A549 (cell line): Measurements from ENCODE around the gene OPA3. TPM values are rescaled to one million over a fixed set of nuclear protein-coding genes. Genes with fewer than 3 reads are reported as not detected.

Experiments
- ATAC-seq, 2 experiments: fragments of 200-7000 bp in 1 of 2; fragments of >200 bp in 1 of 2; cut with Nextera tagmentation in 1 of 2; cut with Tn5 transposase in 1 of 2; 3 replicates each; pipeline versions ENCODE4 v1.8.0 to v1.9.1; 2018 to 2020; ENCODE audit warnings: mild to moderate bottlenecking in 1 of 2, moderate library complexity in 1 of 2
- CTCF ChIA-PET: fragments of 300-600 bp; sonication (Branson Sonifier 250); formaldehyde crosslinking; extraction: SDS; loops from one replicate; lab custom pipeline; 2021; ENCODE audit warnings: antibody characterized with exemption, inconsistent platforms; lab: Yijun Ruan, JAX
- POLR2A ChIA-PET: fragments of 350-600 bp; formaldehyde crosslinking; extraction: SDS; loops from one replicate; lab custom pipeline; 2021; ENCODE audit warnings: antibody characterized with exemption, inconsistent platforms; lab: Yijun Ruan, JAX
- DNase-seq, 2 experiments: peaks; one replicate each; pipeline versions ENCODE4 v3.0.0 to v3.0.0-alpha.2; 2011 to 2016; ENCODE audit warnings: low read depth in 1 of 2, low spot score in 1 of 2
- FAIRE-seq: peaks from 2 replicates; lab custom pipeline; 2011; peaks lifted over from hg19 to GRCh38; lab: Jason Lieb, UNC
- H3K27ac ChIP-seq, 2 experiments: fragments of >200 bp; sonication (Bioruptor Twin); formaldehyde crosslinking; 3 replicates each; pipeline ENCODE4 v1.5.1; 2016 to 2017
- H3K4me1 ChIP-seq: fragments of >200 bp; sonication (Bioruptor Twin); formaldehyde crosslinking; 3 replicates; pipeline ENCODE4 v1.6.1; 2016
- H3K4me2 ChIP-seq: fragments of >200 bp; sonication (Bioruptor Twin); formaldehyde crosslinking; 3 replicates; pipeline ENCODE4 v1.6.1; 2016
- H3K4me3 ChIP-seq: fragments of >200 bp; sonication (Bioruptor Twin); formaldehyde crosslinking; 3 replicates; pipeline ENCODE4 v1.5.1; 2016
- H3K9me3 ChIP-seq: fragments of >200 bp; sonication (Bioruptor Twin); formaldehyde crosslinking; 3 replicates; pipeline ENCODE4 v1.6.1; 2016
- BHLHE40 ChIP-seq: IDR thresholded peaks from 2 replicates; pipeline ENCODE4 v1.6.1; 2012; ENCODE audit warnings: low read depth, low read length, inconsistent platforms
- CHD2 ChIP-seq: fragments of 150-350 bp; IDR thresholded peaks from 2 replicates; pipeline ENCODE4 v1.6.1; 2014; ENCODE audit warnings: low read length; ENCODE audit not compliant: partially characterized antibody
- E2F6 ChIP-seq: IDR thresholded peaks from 2 replicates; pipeline ENCODE4 v1.6.1; 2012; ENCODE audit warnings: low read depth, borderline replicate concordance
- EHF ChIP-seq: fragments of 250-450 bp; sonication (Bioruptor Pico); IDR thresholded peaks from 2 replicates; pipeline ENCODE4 v1.5.0; 2020; ENCODE audit warnings: mild to moderate bottlenecking
- EHMT2 ChIP-seq: fragments of 200-600 bp; sonication (generic); IDR thresholded peaks from 2 replicates; pipeline ENCODE4 v1.6.1; 2016; ENCODE audit warnings: antibody characterized with exemption, low read depth, mild to moderate bottlenecking, moderate library complexity
- FOSL2 ChIP-seq, 2 experiments: fragments of 450-650 bp in 1 of 2; fragments of >200 bp in 1 of 2; sonication (Bioruptor Twin) in 1 of 2; formaldehyde crosslinking; IDR thresholded peaks; 2 replicates each; pipeline versions ENCODE4 v1.5.0 to v1.6.1; 2016 to 2020; ENCODE audit warnings: mild to moderate bottlenecking in 1 of 2, moderate library complexity in 1 of 2
- HOXB13 ChIP-seq: fragments of 250-450 bp; sonication (Bioruptor Pico); IDR thresholded peaks from 2 replicates; pipeline ENCODE4 v1.5.0; 2020; ENCODE audit warnings: low read depth, mild to moderate bottlenecking, moderate library complexity
- HOXB5 ChIP-seq: fragments of 250-450 bp; sonication (Bioruptor Pico); IDR thresholded peaks from 2 replicates; pipeline ENCODE4 v1.5.0; 2020; ENCODE audit warnings: mild to moderate bottlenecking, moderate library complexity
- JUN ChIP-seq, 2 experiments: fragments of >200 bp; sonication (Bioruptor Twin); formaldehyde crosslinking; IDR thresholded peaks; 2 replicates in 1 of 2; 3 replicates in 1 of 2; pipeline ENCODE4 v1.6.1; 2016 to 2017
- MAFK ChIP-seq: fragments of 450-650 bp; IDR thresholded peaks from 2 replicates; pipeline ENCODE4 v1.6.1; 2014; ENCODE audit not compliant: partially characterized antibody
- MYC ChIP-seq: IDR thresholded peaks from 2 replicates; pipeline ENCODE4 v1.6.1; 2012; ENCODE audit warnings: mild to moderate bottlenecking, inconsistent platforms, low read length, improper control_type of control experiment, borderline replicate concordance
- PHF8 ChIP-seq: fragments of 200-600 bp; sonication (generic); IDR thresholded peaks from 2 replicates; pipeline ENCODE4 v1.6.1; 2016; ENCODE audit warnings: low read depth, mild to moderate bottlenecking, antibody characterized with exemption, moderate library complexity, borderline replicate concordance
- POLR2A ChIP-seq: IDR thresholded peaks from 2 replicates; pipeline ENCODE4 v1.6.1; 2012; ENCODE audit warnings: mild to moderate bottlenecking, low read length
- RFX5 ChIP-seq: fragments of 450-650 bp; IDR thresholded peaks from 2 replicates; pipeline ENCODE4 v1.7.1; 2014; ENCODE audit warnings: antibody characterized with exemption, mild to moderate bottlenecking, moderate library complexity
- WGBS: methylation state at CpG from one replicate; pipeline ENCODE4 v1.1.6; 2017; ENCODE audit errors: missing lambda C conversion rate; 5-methylcytosine and 5-hydroxymethylcytosine counted together
- polyA minus RNA-seq: library from RNA; depleted of rRNA, polyadenylated mRNA; stranded (reverse); fragments of >200 nt; gene quantifications from 2 replicates; pipeline ENCODE4 v1.2.3, GENCODE V29; 2011; rRNA and poly(A)+ RNA removed
- polyA plus RNA-seq, 4 experiments: library from polyadenylated mRNA; depleted of rRNA in 3 of 4; stranded (reverse); fragments of >200 nt; fragmentation: RNase III in 1 of 4; extraction: RNeasy Plus Mini Kit Qiagen cat#74134 plus additional on column Dnase treatment in 1 of 4; gene quantifications; 2 replicates in 3 of 4; 3 replicates in 1 of 4; pipeline ENCODE4 v1.2.3, GENCODE V29; 2011 to 2017
- TF ChIP-seq, protein P1 (sequence below): fragments of 450-650 bp; IDR thresholded peaks from 2 replicates; pipeline ENCODE4 v1.6.1; 2014; ENCODE audit warnings: antibody characterized with exemption
- TF ChIP-seq, protein P2 (sequence below): IDR thresholded peaks from 2 replicates; pipeline ENCODE4 v1.6.1; 2012
- TF ChIP-seq, protein P3 (sequence below): fragments of >200 bp; sonication (Bioruptor Twin); formaldehyde crosslinking; IDR thresholded peaks from 3 replicates; pipeline ENCODE4 v1.6.1; 2016
- TF ChIP-seq, protein P4 (sequence below): IDR thresholded peaks from 2 replicates; pipeline ENCODE4 v1.6.1; 2012

The OPA3 gene
- 21.8 and 29.1 TPM in 2 replicates for polyA plus RNA-seq (2011; rRNA removed)
- 20.3 and 24.2 TPM in 2 replicates for polyA plus RNA-seq (2012; cell fraction: cytosol; rRNA removed)
- polyA plus RNA-seq (2012; cell fraction: nucleus; rRNA removed), result 16.1 and 21.2 TPM in 2 replicates
- polyA plus RNA-seq (2017; fragmentation: RNase III; extraction: RNeasy Plus Mini Kit Qiagen cat#74134 plus additional on column Dnase treatment), result 13.8 to 15.9 TPM (median 15.6 TPM) in 3 replicates
- 28.9 and 29.3 TPM in 2 replicates for polyA minus RNA-seq

DNA sequence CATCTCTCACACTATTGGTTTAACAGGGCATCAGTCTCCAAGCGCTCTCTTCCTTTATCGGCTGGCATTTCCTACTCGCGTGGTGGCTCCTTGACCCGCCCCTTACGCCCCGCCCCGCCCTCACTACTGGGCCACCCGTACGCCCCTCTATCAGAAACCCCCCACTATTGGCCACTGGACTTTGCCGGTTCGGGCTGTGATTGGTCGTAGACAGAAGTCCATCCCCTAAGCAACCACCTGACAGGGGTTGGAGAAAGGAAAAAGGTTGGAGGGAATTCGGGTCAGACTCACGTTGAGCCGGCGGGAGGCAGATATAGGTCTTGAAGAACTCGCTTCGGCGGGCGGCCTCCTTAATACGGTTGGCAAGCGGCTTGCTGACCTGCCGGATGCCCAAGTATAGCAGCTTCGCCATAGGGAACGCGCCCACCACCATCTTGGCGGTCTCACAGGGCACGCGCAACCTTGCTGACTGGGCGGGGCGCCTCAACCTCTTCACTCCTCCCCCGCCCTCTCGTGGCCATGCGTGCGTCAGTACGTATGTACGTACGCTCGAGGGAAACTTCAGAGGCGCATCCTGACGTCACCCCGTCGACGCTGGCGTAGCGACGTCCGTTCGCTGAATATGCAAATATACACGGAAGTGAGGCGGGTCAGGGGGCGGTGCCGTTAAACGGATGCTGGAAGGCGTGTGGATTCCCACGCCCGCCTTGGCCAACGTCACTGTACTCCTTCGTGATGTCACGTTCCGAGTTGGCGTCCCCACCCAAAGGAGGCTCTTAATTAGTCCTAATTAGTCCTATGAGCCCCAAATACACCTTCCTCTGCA, at the start of gene OPA3:
Gene OPA3, minus strand, starts transcription at position 471 of the 826 bp plus-strand sequence. Its CDS starts 38 bp downstream, at position 433.
- Histone ChIP-seq H3K4me3 (peak within 1 kb of the TSS; percentile 61), H3K9me3 (no peaks in the 10 kb centered on the region), H3K27ac (peak within 1 kb of the TSS; percentile 87 to 92), H3K4me2 (peak within 1 kb of the TSS; percentile 89), H3K4me1 (peaks cover 12% of the 10 kb centered on the region)
- DNase-seq (peak; percentile 100), ATAC-seq (peak; percentile 92 to 94), FAIRE-seq (peak; percentile 100)
- CTCF ChIA-PET, result interaction anchor here (1.0 to 10.5 kb wide), 11 partner anchors 14 to 145 kb away, joined by 3 to 91 read pairs (median 4); partner anchors contain the start of gene EML2
- POLR2A ChIA-PET, result interaction anchor here (0.5 to 2.8 kb wide), 16 partner anchors 17 to 1533 kb away, joined by 3 to 25 read pairs (median 4); partner anchors contain the start of genes QPCTL, RTN2, SIX5 and SNRPD2
- no peak for TF ChIP-seq HOXB13 (CRISPR knock-in tag)
- TF ChIP-seq, protein P1, sequence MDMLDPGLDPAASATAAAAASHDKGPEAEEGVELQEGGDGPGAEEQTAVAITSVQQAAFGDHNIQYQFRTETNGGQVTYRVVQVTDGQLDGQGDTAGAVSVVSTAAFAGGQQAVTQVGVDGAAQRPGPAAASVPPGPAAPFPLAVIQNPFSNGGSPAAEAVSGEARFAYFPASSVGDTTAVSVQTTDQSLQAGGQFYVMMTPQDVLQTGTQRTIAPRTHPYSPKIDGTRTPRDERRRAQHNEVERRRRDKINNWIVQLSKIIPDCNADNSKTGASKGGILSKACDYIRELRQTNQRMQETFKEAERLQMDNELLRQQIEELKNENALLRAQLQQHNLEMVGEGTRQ, result peak; percentile 77
- TF ChIP-seq JUN (IDR thresholded peaks at IDR 0.05), result peak; percentile 74 to 95; a peak in 4 of 5 replicates
- no peak for TF ChIP-seq EHF (CRISPR knock-in tag)
- TF ChIP-seq BHLHE40, result no peak
- TF ChIP-seq, protein P2, sequence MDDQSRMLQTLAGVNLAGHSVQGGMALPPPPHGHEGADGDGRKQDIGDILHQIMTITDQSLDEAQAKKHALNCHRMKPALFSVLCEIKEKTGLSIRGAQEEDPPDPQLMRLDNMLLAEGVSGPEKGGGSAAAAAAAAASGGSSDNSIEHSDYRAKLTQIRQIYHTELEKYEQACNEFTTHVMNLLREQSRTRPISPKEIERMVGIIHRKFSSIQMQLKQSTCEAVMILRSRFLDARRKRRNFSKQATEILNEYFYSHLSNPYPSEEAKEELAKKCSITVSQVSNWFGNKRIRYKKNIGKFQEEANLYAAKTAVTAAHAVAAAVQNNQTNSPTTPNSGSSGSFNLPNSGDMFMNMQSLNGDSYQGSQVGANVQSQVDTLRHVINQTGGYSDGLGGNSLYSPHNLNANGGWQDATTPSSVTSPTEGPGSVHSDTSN, result peak; percentile 95
- TF ChIP-seq RFX5, result peak; percentile 76
- TF ChIP-seq CHD2, result peak; percentile 27
- peak; percentile 78; the same call in 1 of the 2 replicates for TF ChIP-seq E2F6
- TF ChIP-seq, protein P3, sequence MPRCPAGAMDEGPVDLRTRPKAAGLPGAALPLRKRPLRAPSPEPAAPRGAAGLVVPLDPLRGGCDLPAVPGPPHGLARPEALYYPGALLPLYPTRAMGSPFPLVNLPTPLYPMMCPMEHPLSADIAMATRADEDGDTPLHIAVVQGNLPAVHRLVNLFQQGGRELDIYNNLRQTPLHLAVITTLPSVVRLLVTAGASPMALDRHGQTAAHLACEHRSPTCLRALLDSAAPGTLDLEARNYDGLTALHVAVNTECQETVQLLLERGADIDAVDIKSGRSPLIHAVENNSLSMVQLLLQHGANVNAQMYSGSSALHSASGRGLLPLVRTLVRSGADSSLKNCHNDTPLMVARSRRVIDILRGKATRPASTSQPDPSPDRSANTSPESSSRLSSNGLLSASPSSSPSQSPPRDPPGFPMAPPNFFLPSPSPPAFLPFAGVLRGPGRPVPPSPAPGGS, result peak; percentile 87; the same call in 2 of the 3 replicates
- TF ChIP-seq, protein P4, sequence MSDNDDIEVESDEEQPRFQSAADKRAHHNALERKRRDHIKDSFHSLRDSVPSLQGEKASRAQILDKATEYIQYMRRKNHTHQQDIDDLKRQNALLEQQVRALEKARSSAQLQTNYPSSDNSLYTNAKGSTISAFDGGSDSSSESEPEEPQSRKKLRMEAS, result peak; percentile 92
- no peak for TF ChIP-seq FOSL2 (IDR thresholded peaks at IDR 0.05)
- peak; percentile 48 for TF ChIP-seq FOSL2 (CRISPR knock-in tag; IDR thresholded peaks at IDR 0.05)
- peak; percentile 84 for TF ChIP-seq POLR2A
- peak; percentile 51; the same call in 1 of the 2 replicates for TF ChIP-seq MYC
- peak; percentile 99 for TF ChIP-seq MAFK
- peak; percentile 77 for TF ChIP-seq PHF8
- 1% methylated on average over 54 of the region's 63 CpGs for WGBS

DNA sequence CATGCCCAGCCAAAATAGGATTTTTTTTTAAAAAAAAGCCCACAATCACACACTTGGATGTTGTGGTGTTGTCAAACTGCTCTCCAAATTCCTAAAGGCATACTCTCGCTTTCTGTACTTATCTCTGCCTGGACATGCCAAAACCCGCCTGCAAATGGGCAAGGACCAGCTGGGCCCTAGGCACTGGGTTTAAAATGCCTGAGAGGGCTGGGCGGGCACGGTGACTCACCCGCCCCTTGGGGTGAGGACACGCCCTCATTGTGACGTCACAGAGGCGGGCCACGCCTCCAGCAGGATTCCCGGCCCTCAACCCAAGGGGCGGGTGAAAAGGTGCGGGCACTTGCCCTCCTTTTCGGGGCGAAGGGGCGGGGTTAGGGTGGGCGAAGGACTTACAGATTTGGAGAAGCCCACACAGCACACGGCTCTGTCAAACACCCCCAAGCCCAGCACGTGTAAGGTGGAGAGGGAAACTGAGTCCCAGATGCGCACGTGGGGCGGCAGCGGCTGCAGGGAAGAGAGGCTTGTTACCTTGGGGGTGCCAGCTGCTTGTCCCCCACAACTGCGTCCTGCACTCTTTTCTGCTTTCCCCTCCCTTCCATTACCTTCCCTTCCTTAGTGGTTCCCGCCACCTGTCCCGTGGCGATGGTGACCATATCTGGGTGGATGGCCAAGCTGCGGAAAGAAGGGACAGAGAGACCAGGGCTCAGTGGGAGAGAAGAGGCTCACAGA, 48.0 kb upstream of the OPA3 start:
- Histone ChIP-seq H3K4me2 (peak overlapping the region; percentile 61), H3K4me3 (no peak overlapping the region), H3K9me3 (no peaks in the 10 kb centered on the region), H3K4me1 (peaks cover 33% of the 10 kb centered on the region), H3K27ac (peak overlapping the region; percentile 56 to 79; a peak in 4 of 6 replicates)
- WGBS, result 71% methylated on average over 17 of the region's 27 CpGs
- ChIA-PET CTCF (interaction anchor here (0.7 to 23.8 kb wide), 5 partner anchors 5 to 799 kb away, joined by 3 to 437 read pairs (median 273); partner anchors contain the start of gene EML2), POLR2A (interaction anchor here (1.3 to 1.5 kb wide), 2 partner anchors 9 to 18 kb away, joined by 3 to 9 read pairs; no protein-coding TSS in a partner anchor)
- FAIRE-seq (no peak), ATAC-seq (peak; percentile 83 to 84), DNase-seq (peak; percentile 91 to 98)
- no peak for TF ChIP-seq FOSL2 (IDR thresholded peaks at IDR 0.05)
- TF ChIP-seq FOSL2 (CRISPR knock-in tag; IDR thresholded peaks at IDR 0.05), result peak; percentile 98
- 0 out of 2 replicates have a peak, but pooled peaks have one; percentile 10 for TF ChIP-seq POLR2A
- TF ChIP-seq, protein P4, result 0 out of 2 replicates have a peak, but pooled peaks have one; percentile 7
- TF ChIP-seq HOXB5 (CRISPR knock-in tag), result no peak
- no peak for TF ChIP-seq EHMT2
